ENCODE measurements around the gene OAT.

The OAT gene

GRCh38 chr10:124417895-124418725 lies 613 bp downstream of the OAT start:
- H3K27ac ChIP-seq (ENCODE audit: low read length), result no peak overlapping the region

GRCh38 chr10:124416733-124417132 lies 2.0 kb downstream of the OAT start:
- Histone ChIP-seq H3K36me3 (ENCODE audit: insufficient read depth, low read depth, low read length) (no peaks in the 10 kb centered on the region), H3K27ac (ENCODE audit: low read length) (no peak overlapping the region), H3K4me3 (ENCODE audit: low read length) (no peak overlapping the region), H3K4me1 (ENCODE audit: insufficient read depth, low read length) (no peaks in the 10 kb centered on the region; the same call in 1 of the 2 replicates), H3K9me3 (ENCODE audit: insufficient read depth, low read depth, low read length) (no peaks in the 10 kb centered on the region), H3K27me3 (ENCODE audit: insufficient read depth, low read length) (peaks cover 25% of the 10 kb centered on the region), H3K9ac (ENCODE audit: low read depth, low read length) (no peak overlapping the region)

More at GRCh38 chr10:124417895-124418725, 613 bp downstream of the OAT start:
- H3K4me3 ChIP-seq (ENCODE audit: low read length), result peak overlapping the region; percentile 71
- no peaks in the 10 kb centered on the region for H3K36me3 ChIP-seq (ENCODE audit: insufficient read depth, low read depth, low read length)
- H3K9ac ChIP-seq (ENCODE audit: low read depth, low read length), result peak overlapping the region; percentile 63; the same call in 1 of the 2 replicates
- no peaks in the 10 kb centered on the region for H3K9me3 ChIP-seq (ENCODE audit: insufficient read depth, low read depth, low read length)
- peaks cover 25% of the 10 kb centered on the region for H3K27me3 ChIP-seq (ENCODE audit: insufficient read depth, low read length)
- H3K4me1 ChIP-seq (ENCODE audit: insufficient read depth, low read length), result no peaks in the 10 kb centered on the region; the same call in 1 of the 2 replicates

- H3K9me3 ChIP-seq (ENCODE audit: insufficient read depth, low read depth, low read length), result no peaks in the 10 kb centered on the region
- no peaks in the 10 kb centered on the region; the same call in 1 of the 2 replicates for H3K4me1 ChIP-seq (ENCODE audit: insufficient read depth, low read length)
- H3K27me3 ChIP-seq (ENCODE audit: insufficient read depth, low read length), result peaks cover 14% of the 10 kb centered on the region
- H3K36me3 ChIP-seq (ENCODE audit: insufficient read depth, low read depth, low read length), result peaks cover 7% of the 10 kb centered on the region
- no peak overlapping the region for H3K9ac ChIP-seq (ENCODE audit: low read depth, low read length)
- H3K27ac ChIP-seq (ENCODE audit: low read length), result no peak overlapping the region
- H3K4me3 ChIP-seq (ENCODE audit: low read length), result no peak overlapping the region
Measured at GRCh38 chr10:124415210-124415609, 3.5 kb downstream of the OAT start.

- peaks cover 5% of the 10 kb centered on the region; the same call in 1 of the 2 replicates for H3K27me3 ChIP-seq (ENCODE audit: insufficient read depth, low read length)
- no peak overlapping the region for H3K9ac ChIP-seq (ENCODE audit: low read depth, low read length)
- H3K9me3 ChIP-seq (ENCODE audit: insufficient read depth, low read depth, low read length), result no peaks in the 10 kb centered on the region
- H3K36me3 ChIP-seq (ENCODE audit: insufficient read depth, low read depth, low read length), result peaks cover 8% of the 10 kb centered on the region
- H3K4me1 ChIP-seq (ENCODE audit: insufficient read depth, low read length), result no peaks in the 10 kb centered on the region
- no peak overlapping the region for H3K4me3 ChIP-seq (ENCODE audit: low read length)
- no peak overlapping the region for H3K27ac ChIP-seq (ENCODE audit: low read length)
Measured at GRCh38 chr10:124414076-124414475, 4.6 kb downstream of the OAT start.

- Histone ChIP-seq H3K27ac (ENCODE audit: low read length) (no peak overlapping the region), H3K36me3 (ENCODE audit: insufficient read depth, low read depth, low read length) (peaks cover 43% of the 10 kb centered on the region), H3K4me3 (ENCODE audit: low read length) (no peak overlapping the region), H3K27me3 (ENCODE audit: insufficient read depth, low read length) (no peaks in the 10 kb centered on the region), H3K4me1 (ENCODE audit: insufficient read depth, low read length) (no peaks in the 10 kb centered on the region), H3K9ac (ENCODE audit: low read depth, low read length) (no peak overlapping the region), H3K9me3 (ENCODE audit: insufficient read depth, low read depth, low read length) (no peaks in the 10 kb centered on the region)
Measured at GRCh38 chr10:124409696-124410095, 9.0 kb downstream of the OAT start.

GRCh38 chr10:124408357-124408756 lies 10.4 kb downstream of the OAT start:
- Histone ChIP-seq H3K27me3 (ENCODE audit: insufficient read depth, low read length) (no peaks in the 10 kb centered on the region), H3K36me3 (ENCODE audit: insufficient read depth, low read depth, low read length) (peaks cover 50% of the 10 kb centered on the region), H3K27ac (ENCODE audit: low read length) (no peak overlapping the region), H3K4me1 (ENCODE audit: insufficient read depth, low read length) (no peaks in the 10 kb centered on the region), H3K9ac (ENCODE audit: low read depth, low read length) (no peak overlapping the region), H3K4me3 (ENCODE audit: low read length) (no peak overlapping the region), H3K9me3 (ENCODE audit: insufficient read depth, low read depth, low read length) (no peaks in the 10 kb centered on the region)

GRCh38 chr10:124407456-124407855 lies 11.3 kb downstream of the OAT start:
- H3K27me3 ChIP-seq (ENCODE audit: insufficient read depth, low read length), result no peaks in the 10 kb centered on the region
- no peak overlapping the region for H3K27ac ChIP-seq (ENCODE audit: low read length)
- H3K9me3 ChIP-seq (ENCODE audit: insufficient read depth, low read depth, low read length), result no peaks in the 10 kb centered on the region
- H3K4me3 ChIP-seq (ENCODE audit: low read length), result no peak overlapping the region
- peaks cover 58% of the 10 kb centered on the region for H3K36me3 ChIP-seq (ENCODE audit: insufficient read depth, low read depth, low read length)
- H3K9ac ChIP-seq (ENCODE audit: low read depth, low read length), result no peak overlapping the region
- H3K4me1 ChIP-seq (ENCODE audit: insufficient read depth, low read length), result no peaks in the 10 kb centered on the region

GRCh38 chr10:124403548-124403947 lies 15.2 kb downstream of the OAT start:
- H3K27me3 ChIP-seq (ENCODE audit: insufficient read depth, low read length), result no peaks in the 10 kb centered on the region
- H3K4me1 ChIP-seq (ENCODE audit: insufficient read depth, low read length), result no peaks in the 10 kb centered on the region
- H3K4me3 ChIP-seq (ENCODE audit: low read length), result no peak overlapping the region
- H3K9me3 ChIP-seq (ENCODE audit: insufficient read depth, low read depth, low read length), result no peaks in the 10 kb centered on the region
- H3K9ac ChIP-seq (ENCODE audit: low read depth, low read length), result no peak overlapping the region
- peaks cover 73% of the 10 kb centered on the region for H3K36me3 ChIP-seq (ENCODE audit: insufficient read depth, low read depth, low read length)
- H3K27ac ChIP-seq (ENCODE audit: low read length), result no peak overlapping the region

- Histone ChIP-seq H3K9ac (ENCODE audit: low read depth, low read length) (no peak overlapping the region), H3K4me1 (ENCODE audit: insufficient read depth, low read length) (no peaks in the 10 kb centered on the region), H3K27me3 (ENCODE audit: insufficient read depth, low read length) (no peaks in the 10 kb centered on the region), H3K9me3 (ENCODE audit: insufficient read depth, low read depth, low read length) (no peaks in the 10 kb centered on the region), H3K27ac (ENCODE audit: low read length) (no peak overlapping the region), H3K36me3 (ENCODE audit: insufficient read depth, low read depth, low read length) (peaks cover 72% of the 10 kb centered on the region), H3K4me3 (ENCODE audit: low read length) (no peak overlapping the region)
Measured at GRCh38 chr10:124402273-124402672, 16.4 kb downstream of the OAT start.

- Histone ChIP-seq H3K36me3 (ENCODE audit: insufficient read depth, low read depth, low read length) (peaks cover 71% of the 10 kb centered on the region), H3K27ac (ENCODE audit: low read length) (no peak overlapping the region), H3K27me3 (ENCODE audit: insufficient read depth, low read length) (no peaks in the 10 kb centered on the region), H3K9me3 (ENCODE audit: insufficient read depth, low read depth, low read length) (no peaks in the 10 kb centered on the region), H3K4me1 (ENCODE audit: insufficient read depth, low read length) (no peaks in the 10 kb centered on the region), H3K9ac (ENCODE audit: low read depth, low read length) (no peak overlapping the region), H3K4me3 (ENCODE audit: low read length) (no peak overlapping the region)
Measured at GRCh38 chr10:124401633-124402032, 17.1 kb downstream of the OAT start.

- Histone ChIP-seq H3K27me3 (ENCODE audit: insufficient read depth, low read length) (no peaks in the 10 kb centered on the region), H3K4me3 (ENCODE audit: low read length) (no peak overlapping the region), H3K36me3 (ENCODE audit: insufficient read depth, low read depth, low read length) (peaks cover 16% of the 10 kb centered on the region)
Measured at GRCh38 chr10:124394583-124394982, 24.1 kb downstream of the OAT start.

GRCh38 chr10:124392626-124393342 lies 25.9 kb downstream of the OAT start:
- Histone ChIP-seq H3K4me3 (ENCODE audit: low read length) (no peak overlapping the region), H3K4me1 (ENCODE audit: insufficient read depth, low read length) (no peaks in the 10 kb centered on the region), H3K36me3 (ENCODE audit: insufficient read depth, low read depth, low read length) (peaks cover 10% of the 10 kb centered on the region), H3K27me3 (ENCODE audit: insufficient read depth, low read length) (peaks cover 10% of the 10 kb centered on the region), H3K27ac (ENCODE audit: low read length) (no peak overlapping the region), H3K9me3 (ENCODE audit: insufficient read depth, low read depth, low read length) (no peaks in the 10 kb centered on the region), H3K9ac (ENCODE audit: low read depth, low read length) (no peak overlapping the region)

More at GRCh38 chr10:124394583-124394982, 24.1 kb downstream of the OAT start:
- Histone ChIP-seq H3K27ac (ENCODE audit: low read length) (no peak overlapping the region), H3K9ac (ENCODE audit: low read depth, low read length) (no peak overlapping the region), H3K4me1 (ENCODE audit: insufficient read depth, low read length) (no peaks in the 10 kb centered on the region), H3K9me3 (ENCODE audit: insufficient read depth, low read depth, low read length) (no peaks in the 10 kb centered on the region)
